ENCODE results near the gene CHRNB1. TPM values are rescaled to one million over a fixed set of nuclear protein-coding genes. Genes with fewer than 3 reads are reported as not detected.

CHRNB1 gene
- total and polyA plus RNA-seq, 10 of the 15 experiments (the other 5 are each of a cell fraction or from before 2014, with no cell fraction given), result 5.8 to 14.8 (median 11.3) TPM

- no peak for TF ChIP-seq CEBPZ (IDR thresholded peaks at IDR 0.05; ENCODE audit: low read depth, low read length)
- TF ChIP-seq BRCA1 (IDR thresholded peaks at IDR 0.05; ENCODE audit: low read depth, low read length), result no peak
- no peak for TF ChIP-seq MYC (IDR thresholded peaks at IDR 0.05; ENCODE audit: insufficient read depth, insufficient read length, insufficient replicate concordance, low read length, severe bottlenecking)
- TF ChIP-seq WRNIP1 (IDR thresholded peaks at IDR 0.05; ENCODE audit: borderline replicate concordance, low read depth, low read length), result no peak
- TF ChIP-seq POU2F2 (IDR thresholded peaks at IDR 0.05; ENCODE audit: borderline replicate concordance, low read depth, low read length), result no peak
- TF ChIP-seq CHD2 (IDR thresholded peaks at IDR 0.05; ENCODE audit: borderline replicate concordance, low read depth, low read length), result no peak
- TF ChIP-seq NKRF (conservative IDR thresholded peaks at IDR 0.05), result peak; percentile 61
- no peak for TF ChIP-seq ZNF592 (IDR thresholded peaks at IDR 0.05)
- TF ChIP-seq ZBED1 (IDR thresholded peaks at IDR 0.05; ENCODE audit: borderline replicate concordance), result 0 out of 2 replicates have a peak, but pooled peaks have one; percentile 17
- 0 out of 4 replicates have a peak, but pooled peaks have one; percentile 21 to 46 for TF ChIP-seq IKZF2 (IDR thresholded peaks at IDR 0.05)
- no peak for TF ChIP-seq MTA2 (IDR thresholded peaks at IDR 0.05; ENCODE audit: low read depth)
- TF ChIP-seq KLF5 (IDR thresholded peaks at IDR 0.05; ENCODE audit: partially characterized antibody), result peak; percentile 14
- peak; percentile 51 for TF ChIP-seq RUNX3 (IDR thresholded peaks at IDR 0.05; ENCODE audit: low read length)
- TF ChIP-seq USF2 (IDR thresholded peaks at IDR 0.05; ENCODE audit: borderline replicate concordance, low read depth, low read length), result no peak
- TF ChIP-seq DPF2 (IDR thresholded peaks at IDR 0.05), result 0 out of 2 replicates have a peak, but pooled peaks have one; percentile 28
Measured at GRCh38 chr17:7435676-7436555, 8.9 kb upstream of the CHRNB1 start (continued).

Data from GM12878 (cell line).